SIG-M5 treated with dmso at 0.1 percent for 504 hours (cell line): ENCODE data around the gene SOS2.

Experiments
- DNase-seq: peaks from one replicate; lab custom pipeline; 2025; ENCODE audit not compliant: unreplicated experiment; lab: John Stamatoyannopoulos, UW

Gene SOS2

GRCh38 chr14:50231475-50232275 lies at the start of gene SOS2:
SOS2 (minus strand) TSS chr14:50231578; CDS start chr14:50231283, 295 bp downstream.
- peak; percentile 80 for DNase-seq

- no peak for DNase-seq
Observed at GRCh38 chr14:50272498-50272897, 41.1 kb upstream of the SOS2 start.

GRCh38 chr14:50270932-50271331 lies 39.6 kb upstream of the SOS2 start:
- DNase-seq, result no peak

- DNase-seq, result no peak
Observed at GRCh38 chr14:50265029-50265428, 33.7 kb upstream of the SOS2 start.

- DNase-seq, result no peak
Observed at GRCh38 chr14:50263321-50263720, 31.9 kb upstream of the SOS2 start.

- no peak for DNase-seq
Observed at GRCh38 chr14:50262865-50263264, 31.5 kb upstream of the SOS2 start.

- peak; percentile 50 for DNase-seq
Observed at GRCh38 chr14:50260511-50260910, 29.1 kb upstream of the SOS2 start.

- DNase-seq, result no peak
Observed at GRCh38 chr14:50260072-50260471, 28.7 kb upstream of the SOS2 start.

GRCh38 chr14:50257732-50258131 lies 26.4 kb upstream of the SOS2 start:
- DNase-seq, result no peak

GRCh38 chr14:50254248-50254647 lies 22.9 kb upstream of the SOS2 start:
- DNase-seq, result no peak

GRCh38 chr14:50249136-50249775 lies 17.9 kb upstream of the SOS2 start:
- DNase-seq, result no peak

GRCh38 chr14:50247245-50247644 lies 15.9 kb upstream of the SOS2 start:
- DNase-seq, result no peak

GRCh38 chr14:50242566-50243310 lies 11.4 kb upstream of the SOS2 start:
- no peak for DNase-seq

GRCh38 chr14:50242096-50242495 lies 10.7 kb upstream of the SOS2 start:
- no peak for DNase-seq

GRCh38 chr14:50237427-50237826 lies 6.0 kb upstream of the SOS2 start:
- peak; percentile 85 for DNase-seq

- no peak for DNase-seq
Observed at GRCh38 chr14:50233951-50234250, 2.5 kb upstream of the SOS2 start.

- no peak for DNase-seq
Observed at GRCh38 chr14:50233166-50233950, 2.0 kb upstream of the SOS2 start.

GRCh38 chr14:50232276-50232642 lies 881 bp upstream of the SOS2 start:
- DNase-seq, result no peak

GRCh38 chr14:50230701-50231474 lies 490 bp downstream of the SOS2 start:
- peak; percentile 72 for DNase-seq

- DNase-seq, result peak; percentile 49
Observed at GRCh38 chr14:50230401-50230700, 1.0 kb downstream of the SOS2 start.

- no peak for DNase-seq
Observed at GRCh38 chr14:50229681-50230080, 1.7 kb downstream of the SOS2 start.
